ENCODE data around the gene BABAM2. TPM values are rescaled to one million over a fixed set of nuclear protein-coding genes. Genes with fewer than 3 reads are reported as not detected.

BABAM2 gene
- total RNA-seq, 2 experiments from 2014 or later: 19.7 to 33.2 TPM

GRCh38 chr2:28343184-28343942 lies 452.8 kb downstream of the BABAM2 start:
- no peaks in the 10 kb centered on the region for H4K20me1 ChIP-seq (ENCODE audit: insufficient read depth, low read length)
- H3K4me3 ChIP-seq (ENCODE audit: low read depth, low read length, poor library complexity, severe bottlenecking): no peak overlapping the region
- DNase-seq (ENCODE audit: low spot score): no peak
- ChIA-PET CTCF (ENCODE audit: unreplicated experiment) (no interaction called here), POLR2A (no interaction called here)
- no peaks in the 10 kb centered on the region for H3K9me2 ChIP-seq (ENCODE audit: insufficient read depth, low read length)
- no peaks in the 10 kb centered on the region for H3K36me3 ChIP-seq (ENCODE audit: insufficient read depth, low read length)
- TF ChIP-seq CTCF (conservative IDR thresholded peaks at IDR 0.05; ENCODE audit: low read length) (no peak), EZH2phosphoT487 (IDR thresholded peaks at IDR 0.05; ENCODE audit: borderline replicate concordance, low read depth, low read length) (no peak)
- H3K79me2 ChIP-seq (ENCODE audit: insufficient read depth, low read depth, low read length): no peaks in the 10 kb centered on the region
- intact Hi-C loops (cut with micrococcal nuclease; ENCODE audit: unreplicated experiment): no loop called here
- no peak overlapping the region for H2AFZ ChIP-seq (ENCODE audit: low read length)
- no peak overlapping the region for H3K4me2 ChIP-seq (ENCODE audit: low read length)
- no peaks in the 10 kb centered on the region for H3K9me3 ChIP-seq (ENCODE audit: low read length)
- H3K4me1 ChIP-seq (ENCODE audit: insufficient read depth, low read length, poor library complexity, severe bottlenecking): no peaks in the 10 kb centered on the region
- no TSS peak for BruUV-seq (replicated peaks)
- no peak overlapping the region for H3K27ac ChIP-seq (ENCODE audit: low read depth, low read length, poor library complexity, severe bottlenecking)

DNA sequence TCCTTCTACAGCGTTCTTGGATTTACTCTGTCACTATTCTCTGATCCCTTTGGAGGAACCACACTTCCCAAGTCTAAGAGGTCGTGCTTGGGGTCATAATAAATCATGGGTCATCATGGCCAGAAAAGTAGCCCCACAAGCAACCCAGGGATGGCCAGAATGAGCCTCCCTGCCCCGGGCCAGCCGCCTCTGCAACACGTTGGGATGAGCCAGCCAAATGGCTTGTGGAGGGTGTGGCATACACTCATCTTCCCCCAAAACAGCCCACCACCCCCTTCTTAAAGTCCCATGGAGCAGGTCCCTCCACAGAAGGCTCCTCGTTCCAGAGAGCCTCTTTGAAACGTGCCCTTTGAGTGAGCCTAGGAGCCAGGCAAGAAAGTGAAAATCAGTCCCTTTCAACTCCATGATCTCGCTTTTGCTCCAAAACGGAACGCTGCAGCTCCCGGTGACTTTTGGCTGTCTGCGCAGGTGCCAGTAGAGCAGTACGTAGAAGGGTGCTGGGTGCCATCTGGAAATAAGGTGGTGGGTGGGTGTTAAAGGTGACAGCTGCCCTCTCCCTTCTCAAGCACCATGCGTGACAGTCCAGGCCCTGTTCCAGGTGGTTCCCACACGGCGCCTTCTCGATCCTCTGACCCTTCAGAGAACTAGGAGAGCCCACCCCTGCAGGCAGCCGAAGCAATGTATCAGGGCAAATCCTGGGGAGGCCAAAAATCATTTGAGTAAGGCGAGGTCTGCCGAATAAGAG lies 453.6 kb downstream of the BABAM2 start:
- H3K9me2 ChIP-seq (ENCODE audit: insufficient read depth, low read length): no peaks in the 10 kb centered on the region
- H4K20me1 ChIP-seq (ENCODE audit: insufficient read depth, low read length): no peaks in the 10 kb centered on the region
- no peaks in the 10 kb centered on the region for H3K79me2 ChIP-seq (ENCODE audit: insufficient read depth, low read depth, low read length)
- no peak overlapping the region for H2AFZ ChIP-seq (ENCODE audit: low read length)
- DNase-seq (ENCODE audit: low spot score): no peak
- H3K4me1 ChIP-seq (ENCODE audit: insufficient read depth, low read length, poor library complexity, severe bottlenecking): no peaks in the 10 kb centered on the region
- BruUV-seq (replicated peaks): no TSS peak
- ChIA-PET CTCF (ENCODE audit: unreplicated experiment) (no interaction called here), POLR2A (no interaction called here)
- H3K9me3 ChIP-seq (ENCODE audit: low read length): no peaks in the 10 kb centered on the region
- no peak overlapping the region for H3K27ac ChIP-seq (ENCODE audit: low read depth, low read length, poor library complexity, severe bottlenecking)
- H3K4me2 ChIP-seq (ENCODE audit: low read length): no peak overlapping the region
- H3K36me3 ChIP-seq (ENCODE audit: insufficient read depth, low read length): no peaks in the 10 kb centered on the region
- no peak for TF ChIP-seq CTCF (conservative IDR thresholded peaks at IDR 0.05; ENCODE audit: low read length)
- TF ChIP-seq EZH2phosphoT487 (IDR thresholded peaks at IDR 0.05; ENCODE audit: borderline replicate concordance, low read depth, low read length): no peak
- intact Hi-C loops (cut with micrococcal nuclease; ENCODE audit: unreplicated experiment): no loop called here
- no peak overlapping the region for H3K4me3 ChIP-seq (ENCODE audit: low read depth, low read length, poor library complexity, severe bottlenecking)
